ENCODE measurements around the gene ANKRD13C.

The ANKRD13C gene

DNA sequence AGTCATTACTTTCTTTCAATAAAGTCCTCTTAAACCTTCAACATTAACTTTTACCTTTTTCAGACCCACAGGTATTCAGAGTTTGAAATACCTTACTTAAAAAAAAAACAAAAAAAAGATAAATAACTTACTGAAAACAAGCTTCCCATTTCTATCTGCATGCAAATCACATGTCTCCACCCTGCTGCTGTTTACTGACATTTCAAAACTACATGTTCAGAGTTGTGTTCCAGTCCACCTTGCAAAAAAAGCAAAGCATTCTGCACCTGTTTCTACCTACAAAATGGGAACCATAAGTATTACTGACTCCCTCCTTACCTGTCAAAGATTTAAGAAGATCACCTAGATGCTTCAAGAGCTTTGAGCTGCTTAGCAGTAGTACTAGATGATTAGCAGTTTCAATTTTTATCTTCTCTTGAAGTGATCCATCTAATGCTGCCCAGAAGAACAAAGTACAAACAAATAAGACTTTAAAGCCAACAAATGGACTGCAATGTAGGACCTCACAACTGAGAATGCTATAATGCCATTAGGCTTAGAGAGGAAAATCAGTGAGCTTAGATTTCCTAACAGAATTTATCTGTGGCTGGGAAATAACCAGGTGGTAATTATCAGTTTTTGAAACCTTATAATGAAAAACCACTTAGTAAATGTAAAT, 61.2 kb downstream of the ANKRD13C start:
- no peak for DNase-seq

DNA sequence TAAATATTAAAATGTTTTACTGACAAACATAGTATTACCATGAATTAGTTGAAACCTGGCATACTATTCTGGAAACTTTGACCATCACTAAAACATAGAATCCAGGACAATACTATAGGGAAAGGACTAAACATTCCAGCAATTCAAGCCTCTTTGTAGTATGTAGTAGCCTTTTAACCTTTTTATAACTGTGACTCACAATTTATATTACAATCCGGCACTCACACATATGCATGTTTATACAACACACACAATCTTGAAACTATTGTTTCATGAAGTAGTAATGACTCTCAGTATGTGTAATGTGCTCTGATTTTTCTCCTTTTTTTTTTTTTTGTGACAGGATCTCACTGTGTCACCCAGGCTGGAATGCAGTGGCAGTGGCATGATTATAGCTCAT, 64.3 kb downstream of the ANKRD13C start:
- DNase-seq: no peak

DNA sequence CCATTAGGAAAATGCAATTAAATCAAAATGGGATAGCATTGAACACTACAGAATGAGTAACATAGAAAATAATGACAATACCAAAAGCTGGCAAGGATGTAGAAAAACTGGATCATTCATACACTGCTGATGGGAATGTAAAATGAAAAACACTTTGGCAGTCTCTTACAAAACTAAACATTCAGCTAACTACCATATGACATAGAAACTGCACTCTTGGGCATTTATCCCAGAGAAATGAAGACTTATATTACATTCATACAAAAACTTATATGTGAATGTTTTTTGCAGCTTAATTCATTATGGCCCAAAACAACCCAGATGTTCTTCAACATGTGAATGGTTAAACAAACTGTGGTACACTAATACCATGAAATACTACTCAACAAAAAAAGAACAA, 66.4 kb downstream of the ANKRD13C start:
- DNase-seq: no peak

DNA sequence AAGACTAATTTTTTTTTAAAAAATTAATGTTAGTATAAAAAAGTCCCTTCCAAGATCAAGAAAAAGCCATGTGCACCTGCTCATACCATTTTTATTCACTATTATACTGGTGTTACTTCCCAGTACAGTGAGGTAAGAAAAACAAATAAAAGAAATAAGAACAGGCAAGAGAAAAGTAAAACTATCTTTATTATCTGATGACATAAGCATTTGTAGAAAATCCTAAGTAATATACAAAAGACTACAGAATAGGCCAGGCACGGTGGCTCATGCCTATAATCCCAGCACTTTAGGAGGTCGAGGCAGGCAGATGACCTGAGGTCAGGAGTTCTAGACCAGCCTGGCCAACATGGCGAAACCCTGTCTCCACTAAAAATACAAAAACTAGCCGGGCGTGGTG, 68.1 kb downstream of the ANKRD13C start:
- DNase-seq: no peak

DNA sequence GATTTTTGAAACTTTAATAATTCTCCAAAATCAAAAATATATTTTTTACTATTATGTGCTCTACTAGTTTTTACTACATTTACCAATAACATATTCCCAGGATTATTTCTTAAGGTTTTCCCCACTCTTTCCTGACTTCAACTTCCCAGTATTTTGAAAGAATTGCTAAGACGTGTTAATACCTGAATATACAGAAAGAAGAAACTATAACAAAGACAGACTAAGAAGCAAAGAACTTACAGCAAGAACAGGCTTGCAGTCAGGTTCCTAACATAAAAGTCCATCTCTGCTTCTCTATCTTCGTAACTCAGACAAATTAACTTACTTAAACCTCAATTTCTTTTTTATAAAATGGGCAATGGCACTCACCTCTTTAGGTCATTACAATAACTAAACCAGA, 70.2 kb downstream of the ANKRD13C start:
- DNase-seq: no peak

DNA sequence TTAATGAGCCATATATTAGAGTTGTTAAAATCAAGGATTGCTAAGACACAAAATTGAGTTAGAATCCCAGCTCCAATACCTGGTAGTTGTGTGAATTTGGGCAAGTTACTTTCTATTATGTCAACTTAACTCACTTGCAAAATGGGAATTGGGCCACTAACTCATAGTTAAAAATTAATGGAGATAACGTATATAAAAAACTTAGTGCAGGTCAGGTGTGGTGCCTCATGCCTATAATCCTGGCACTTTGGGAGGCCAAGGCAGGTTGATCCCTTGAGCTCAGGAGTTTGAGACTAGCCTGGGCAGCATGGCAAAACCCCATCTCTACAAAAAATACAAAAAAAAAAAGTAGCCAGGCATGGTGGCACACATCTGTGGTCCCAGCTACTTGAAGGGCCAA, 75.8 kb downstream of the ANKRD13C start:
- DNase-seq: no peak

DNA sequence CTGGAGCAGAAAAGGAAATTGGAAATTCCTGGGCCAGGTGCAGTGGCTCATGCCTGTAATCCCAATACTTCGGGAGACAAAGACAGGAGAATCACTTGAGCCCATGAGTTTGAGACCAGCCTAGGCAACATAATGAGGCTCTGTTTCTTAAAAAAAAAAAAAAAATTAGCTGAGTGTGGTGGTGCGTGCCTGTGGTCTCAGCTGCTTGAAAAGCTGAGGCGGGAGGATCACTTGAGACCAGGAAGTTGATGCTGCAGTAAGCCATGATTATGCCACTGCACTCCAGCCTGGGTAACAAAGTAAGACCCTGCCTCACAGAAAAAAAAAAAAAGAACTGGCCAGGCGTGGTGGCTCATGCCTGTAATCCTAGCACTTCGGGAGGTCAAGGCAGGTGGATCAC, 76.6 kb downstream of the ANKRD13C start:
- no peak for DNase-seq

DNA sequence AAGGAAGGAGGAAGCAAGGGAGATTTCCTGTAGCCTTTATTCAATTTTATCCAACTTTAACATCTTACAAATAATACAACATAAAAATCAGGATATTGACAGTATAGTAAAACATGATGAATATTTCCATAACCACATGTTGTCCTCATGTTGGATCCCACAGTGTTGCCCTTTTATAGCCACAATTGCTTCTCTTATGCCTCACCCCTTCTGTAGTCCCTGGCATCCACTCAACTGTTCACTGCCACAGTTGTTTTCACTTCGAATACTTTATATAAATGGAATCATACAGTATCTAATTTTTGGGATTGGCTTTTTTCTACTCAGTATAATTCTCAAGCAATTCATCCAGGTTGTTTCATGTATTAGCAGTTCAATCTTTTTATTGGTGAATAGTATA, 88.6 kb downstream of the ANKRD13C start:
- no peak for DNase-seq

DNA sequence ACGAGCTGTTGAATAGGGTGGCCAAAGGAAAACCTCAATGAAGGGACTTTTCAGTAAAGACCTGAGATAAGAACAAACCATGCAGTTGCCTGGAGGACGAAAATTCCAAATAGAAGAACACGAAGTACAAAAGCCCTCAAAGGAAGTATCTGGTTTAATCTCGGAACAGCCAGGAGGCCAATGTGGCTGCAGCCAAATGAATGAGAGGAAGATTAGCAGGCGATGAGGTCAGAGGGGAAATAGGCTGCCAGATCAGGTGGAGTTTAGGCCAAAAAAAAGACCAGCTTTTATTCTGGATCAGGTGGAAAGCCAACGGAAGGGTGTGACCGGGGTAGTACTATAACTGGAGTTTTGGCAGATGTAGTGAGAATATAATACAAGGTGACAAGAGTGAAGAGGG, 89.7 kb downstream of the ANKRD13C start:
- no peak for DNase-seq

DNA sequence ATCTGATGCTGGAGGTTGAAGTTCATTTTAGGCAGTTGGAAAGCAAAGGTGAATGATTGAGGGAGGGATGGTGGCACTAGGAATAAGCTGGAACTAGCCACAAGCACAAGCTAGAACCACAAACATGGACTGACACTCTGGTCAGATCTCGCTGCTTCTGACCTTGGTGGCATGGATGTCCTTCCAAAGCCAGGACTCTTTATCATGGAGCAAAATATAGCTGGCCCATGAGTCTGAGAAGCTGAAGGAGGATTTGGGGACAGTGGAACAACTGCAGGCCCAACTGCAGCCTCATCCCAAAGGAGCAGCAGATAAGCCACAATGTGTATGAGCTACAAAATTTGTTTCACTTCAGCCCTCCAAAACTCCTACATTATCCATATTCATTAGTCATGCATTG, 97.9 kb downstream of the ANKRD13C start:
- DNase-seq: no peak

DNA sequence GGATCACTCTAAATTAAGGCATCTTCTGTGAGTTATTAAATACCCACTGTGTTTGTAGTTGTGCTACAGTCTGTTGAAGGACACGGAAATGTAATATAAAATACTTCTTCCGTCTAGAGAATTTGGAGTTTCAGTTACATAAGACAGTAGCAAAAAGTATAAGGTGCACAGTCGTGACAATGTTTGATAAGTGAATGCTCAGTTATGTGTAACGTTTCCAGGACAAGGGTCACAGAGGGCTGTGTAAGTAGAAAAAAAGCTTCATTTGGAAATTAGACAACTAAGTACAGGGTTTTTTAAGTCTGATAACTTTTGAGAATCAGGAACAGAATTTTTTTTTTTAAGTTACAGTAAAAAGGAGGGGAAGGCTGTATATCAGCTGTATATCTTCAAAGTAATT, 105.8 kb downstream of the ANKRD13C start:
- DNase-seq: no peak

DNA sequence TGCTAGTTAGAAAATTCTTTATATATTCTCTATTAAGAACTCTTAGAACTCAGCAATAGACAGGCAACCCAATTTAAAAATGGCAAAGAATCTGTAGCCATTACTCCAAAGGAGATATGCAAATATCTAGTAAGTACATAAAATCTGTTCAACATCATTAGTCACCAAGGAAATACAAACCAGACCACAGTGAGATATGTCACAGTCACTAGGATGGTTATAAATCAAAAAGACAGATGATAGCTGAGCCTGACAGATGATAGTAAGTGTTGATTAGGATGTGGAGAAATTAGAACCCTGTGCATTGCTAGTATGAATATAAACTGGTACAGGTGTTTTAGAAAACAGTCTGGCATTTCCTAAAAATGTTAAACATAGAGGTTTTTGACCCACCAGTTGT, 106.8 kb downstream of the ANKRD13C start:
- no peak for DNase-seq

DNA sequence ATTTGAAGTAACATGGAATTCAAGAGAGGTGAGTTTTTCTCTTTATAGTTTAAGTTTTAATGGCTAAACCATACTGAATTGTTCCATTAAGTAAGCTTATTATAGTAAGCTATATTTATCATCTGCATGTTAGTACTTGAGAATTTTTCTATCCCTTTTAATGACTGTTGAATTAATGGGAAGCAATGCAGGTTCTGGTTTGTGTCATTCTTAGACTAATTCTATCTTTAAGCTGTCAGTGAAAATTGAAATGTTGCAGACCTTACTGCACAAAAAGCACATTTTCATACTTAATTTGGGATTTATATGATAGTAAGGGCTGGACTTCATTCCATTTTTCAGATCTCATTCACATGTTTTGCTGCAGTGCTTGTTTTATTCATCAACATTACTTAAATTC, 107.4 kb downstream of the ANKRD13C start:
- no peak for DNase-seq

DNA sequence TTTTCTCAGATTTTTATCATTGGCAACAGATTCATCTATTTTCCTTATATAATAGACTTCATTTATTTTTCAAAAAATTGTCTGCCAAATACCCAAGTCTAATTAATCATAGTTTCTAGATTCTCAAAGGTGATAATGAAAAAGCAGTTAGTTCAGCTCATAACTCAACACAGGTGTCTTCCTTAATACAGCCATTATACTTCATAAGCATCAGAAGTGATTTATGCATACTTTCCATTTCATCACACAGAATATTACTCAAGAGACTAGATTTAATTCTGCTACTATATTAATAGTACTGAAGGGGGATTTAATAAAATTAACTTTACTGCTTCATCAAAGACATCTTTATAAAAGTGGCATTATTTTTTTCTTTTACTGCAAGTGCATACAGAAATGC, 114.6 kb downstream of the ANKRD13C start:
- DNase-seq: no peak

DNA sequence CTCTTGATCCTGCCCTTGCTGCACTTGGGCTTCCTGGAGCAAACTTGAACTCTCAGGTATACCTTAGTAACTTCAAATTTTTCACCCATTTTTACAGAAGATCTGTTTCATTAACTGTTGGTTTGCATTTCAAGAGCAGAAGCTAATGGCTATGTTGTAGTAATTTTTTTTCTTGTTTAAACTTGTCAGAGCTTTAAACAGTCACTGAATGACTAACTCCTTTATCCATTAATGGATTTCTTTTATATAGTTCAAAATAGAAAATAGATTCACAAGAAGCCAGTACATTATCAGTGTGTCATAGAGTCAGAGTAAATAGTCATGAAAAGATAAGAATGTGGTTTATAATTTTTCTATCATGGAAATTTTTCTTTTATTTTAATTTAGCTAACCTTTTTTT, 119.8 kb downstream of the ANKRD13C start:
- DNase-seq: no peak

DNA sequence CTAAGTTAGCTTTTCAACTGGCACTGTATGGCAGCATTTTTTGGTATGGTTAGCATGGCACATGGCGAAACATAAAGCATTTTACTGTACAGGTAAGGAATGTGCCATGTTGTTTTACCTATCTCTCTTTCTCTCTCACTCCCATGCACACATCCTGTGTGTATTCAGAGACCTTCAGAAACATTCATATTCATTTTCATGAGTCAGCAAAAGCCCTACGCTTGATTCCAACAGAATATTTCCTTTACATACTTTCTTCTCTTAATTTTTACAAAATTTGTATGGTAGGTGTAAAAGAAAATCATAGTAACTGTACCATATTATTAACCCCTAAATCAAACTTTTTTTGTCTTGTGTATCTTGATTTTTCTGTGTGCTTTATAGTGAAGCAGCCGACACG, 123.0 kb downstream of the ANKRD13C start:
- DNase-seq: no peak

DNA sequence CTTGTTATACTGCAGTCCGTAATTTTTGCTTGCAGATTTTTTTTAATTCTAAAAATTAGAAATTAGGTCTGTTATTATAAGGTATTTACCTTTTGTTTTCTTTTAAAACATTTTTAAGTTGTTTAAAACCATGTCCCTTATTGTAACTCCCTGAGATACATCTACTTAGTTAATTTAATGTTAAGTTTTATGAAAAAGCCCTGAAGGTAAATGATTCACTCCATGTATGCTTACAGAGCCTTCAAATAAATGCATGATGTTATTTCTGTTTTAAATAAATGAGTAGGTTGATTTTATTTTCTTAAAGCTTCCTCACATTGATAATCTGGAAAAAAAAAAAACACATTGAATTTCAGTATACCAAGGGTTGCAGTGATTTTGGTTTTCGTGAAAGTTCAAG, 125.9 kb downstream of the ANKRD13C start:
- DNase-seq: no peak

DNA sequence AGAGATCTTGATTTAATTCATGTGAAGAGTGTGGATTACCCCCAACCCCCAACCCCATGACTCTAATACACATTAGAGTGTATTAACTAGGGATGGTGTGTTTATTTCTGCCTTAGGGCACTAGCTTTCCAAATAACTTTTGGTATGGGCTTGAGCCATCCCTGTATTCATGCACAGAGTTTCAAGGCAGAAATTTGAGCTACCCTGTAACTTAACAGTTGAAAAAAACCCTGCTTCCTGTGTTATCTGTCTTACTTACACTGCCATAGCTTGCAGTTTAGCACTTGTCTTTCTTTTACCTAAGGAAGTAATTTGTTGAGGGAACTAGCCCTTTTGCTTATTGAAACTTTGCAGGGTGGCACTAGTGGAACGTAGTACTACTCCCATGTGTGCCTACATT, 127.1 kb downstream of the ANKRD13C start:
- no peak for DNase-seq

DNA sequence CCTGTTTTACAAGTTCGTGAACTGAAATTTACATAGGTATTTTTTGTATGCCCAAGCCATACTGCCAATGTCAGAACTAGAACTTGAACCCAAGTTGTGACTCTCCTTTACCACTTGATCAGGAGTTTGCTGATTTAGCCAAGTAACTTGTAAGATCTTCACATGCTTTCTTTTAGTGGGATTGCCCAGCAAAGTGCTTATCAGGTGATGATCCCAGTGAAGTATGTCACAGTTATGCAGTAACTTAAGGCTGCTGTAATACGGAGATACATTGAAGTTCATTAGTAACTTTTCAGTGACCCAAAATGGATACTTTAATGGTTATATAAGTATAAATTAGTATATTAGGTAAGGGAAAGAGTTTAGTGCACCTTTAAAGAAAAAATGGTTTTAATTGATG, 129.6 kb downstream of the ANKRD13C start:
- DNase-seq: no peak

DNA sequence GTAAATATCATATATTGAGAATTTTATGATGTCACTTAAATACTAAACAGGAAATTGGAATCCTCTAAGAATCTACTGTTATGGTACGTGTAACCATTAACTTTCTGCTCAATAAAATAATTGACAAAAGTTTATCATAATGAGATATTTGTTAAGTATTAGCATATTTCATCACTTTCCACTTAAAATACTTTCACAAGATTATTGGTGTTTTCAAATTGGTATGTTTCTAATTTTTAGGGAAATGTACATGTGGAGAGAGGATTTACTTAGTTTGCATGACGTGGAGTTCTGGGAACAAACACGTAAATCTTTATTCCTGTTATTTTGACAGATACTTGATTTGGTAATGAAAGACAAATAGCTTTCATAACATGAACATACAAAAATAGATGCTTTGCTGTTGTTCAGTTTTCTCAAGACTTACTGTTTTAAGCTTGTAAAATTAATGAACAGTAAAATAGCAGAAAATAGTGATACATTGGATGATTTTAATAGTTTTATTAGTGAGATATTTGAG, 131.7 kb downstream of the ANKRD13C start:
- no peak for DNase-seq

DNA sequence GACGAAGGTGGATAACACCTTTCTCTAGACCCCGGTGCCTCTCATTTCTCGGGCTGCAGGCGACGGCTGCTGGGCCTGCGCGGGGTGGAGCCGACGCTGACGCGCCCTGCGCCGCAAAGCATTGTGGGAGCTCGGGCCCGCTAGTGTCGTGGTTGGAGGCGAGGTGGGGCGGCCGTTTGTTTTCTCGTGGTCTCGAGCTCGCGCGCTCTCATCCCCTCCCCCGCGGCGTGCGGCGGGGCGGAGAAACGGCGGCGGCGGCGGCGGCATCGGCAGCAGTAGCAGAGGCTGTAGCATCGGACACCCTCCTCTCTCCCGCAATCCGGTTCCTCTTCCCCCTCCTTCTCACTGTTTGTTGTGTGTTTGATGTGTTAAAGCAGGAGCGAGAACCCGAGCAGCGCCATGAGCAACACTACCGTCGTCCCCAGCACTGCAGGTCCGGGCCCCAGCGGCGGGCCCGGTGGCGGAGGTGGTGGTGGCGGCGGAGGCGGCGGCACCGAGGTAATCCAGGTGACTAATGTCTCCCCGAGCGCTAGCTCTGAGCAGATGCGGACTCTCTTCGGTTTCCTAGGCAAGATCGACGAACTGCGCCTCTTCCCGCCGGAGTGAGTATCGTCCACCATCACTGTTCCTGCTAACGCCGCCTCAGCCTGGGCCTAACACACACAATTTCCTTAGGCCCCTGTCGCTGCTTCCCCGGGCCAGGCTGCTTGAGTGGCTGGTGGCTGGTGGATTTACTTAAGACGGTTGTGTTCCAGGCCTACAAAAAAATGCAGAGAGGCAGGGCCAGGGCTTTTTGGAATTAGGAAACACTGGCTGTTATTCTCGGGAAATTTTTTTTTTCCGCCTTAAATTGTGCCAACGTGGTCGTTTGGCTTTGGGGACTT, 133.0 kb downstream of the ANKRD13C start, which contains the start of gene SRSF11:
Gene SRSF11 (plus strand): TSS at position 143 of the 884 bp plus-strand sequence. CDS start 257 bp downstream, at position 400.
- peak; percentile 98 for DNase-seq

DNA sequence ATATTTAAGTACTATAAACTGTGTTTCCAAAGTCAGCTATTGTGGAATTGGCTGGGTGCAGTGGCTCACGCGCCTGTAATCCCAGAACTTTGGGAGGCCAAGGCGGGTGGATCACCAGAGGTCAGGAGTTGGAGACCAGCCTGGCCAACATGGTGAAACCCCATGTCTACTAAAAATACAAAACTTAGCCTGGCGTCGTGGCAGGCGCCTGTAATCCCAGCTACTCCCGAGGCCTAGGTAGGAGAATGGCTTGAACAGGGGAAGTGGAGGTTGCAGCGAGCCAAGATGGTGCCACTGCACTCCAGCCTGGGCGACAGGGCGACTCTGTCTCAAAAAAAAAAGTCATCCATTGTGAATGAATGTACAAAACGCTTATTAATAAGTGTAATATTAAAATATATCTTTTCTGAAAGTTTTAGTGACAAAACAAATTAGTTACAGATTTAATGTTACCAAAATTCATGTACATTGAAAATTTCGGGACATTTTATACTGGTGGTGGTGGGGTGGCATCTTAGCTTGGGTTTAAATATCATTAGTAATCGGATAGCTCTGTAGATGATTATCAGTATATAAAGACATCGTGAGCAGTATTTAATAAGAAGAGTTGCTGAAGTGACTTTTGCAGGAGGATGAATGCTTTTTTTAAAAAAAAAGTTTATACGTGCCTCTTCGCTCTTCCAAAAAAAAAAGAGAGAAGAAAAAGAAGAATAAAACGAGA, 133.8 kb downstream of the ANKRD13C start:
- no peak for DNase-seq

DNA sequence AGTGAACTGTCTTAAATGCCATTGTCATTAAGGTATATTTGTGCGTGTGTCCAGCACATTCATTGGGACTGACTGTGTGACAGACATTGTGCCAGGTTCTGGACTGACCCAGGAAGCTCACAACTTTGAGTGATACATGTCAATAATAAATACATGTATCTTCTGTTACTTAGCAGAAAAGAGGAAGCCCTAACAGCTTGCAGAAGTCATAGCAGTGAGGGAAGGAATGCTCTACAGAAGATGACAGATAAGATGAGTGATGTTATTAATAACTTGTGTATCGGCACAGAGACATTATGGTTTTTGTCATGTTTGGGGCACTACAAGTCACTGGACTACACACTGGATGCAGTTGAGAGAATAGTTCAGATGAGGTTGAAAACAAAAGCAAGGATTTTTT, 134.5 kb downstream of the ANKRD13C start:
- no peak for DNase-seq

DNA sequence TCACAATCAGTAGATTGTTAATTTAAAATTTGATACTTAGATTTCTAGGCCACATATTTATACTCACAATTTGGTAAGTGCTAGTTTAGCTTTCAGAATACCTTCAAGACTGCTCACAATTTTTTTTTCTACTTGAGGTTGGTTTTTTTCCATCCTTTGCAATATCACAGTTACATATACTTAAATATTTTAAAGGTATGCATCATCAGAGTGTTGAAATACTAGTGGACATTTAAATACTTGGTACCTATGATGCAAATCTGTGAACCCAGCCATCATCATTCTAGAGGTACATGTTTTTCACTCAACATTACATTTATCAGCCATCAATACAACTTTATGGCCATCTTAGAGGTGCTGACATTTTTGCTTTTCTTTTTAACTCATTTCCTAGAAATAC, 143.0 kb downstream of the ANKRD13C start:
- DNase-seq: no peak
